Activated naive CD4-positive, alpha-beta T cell treated with anti-CD3 and anti-CD28 coated beads for 36 hours (primary cell): ENCODE results near the gene DENND6B. TPM values are rescaled to one million over a fixed set of nuclear protein-coding genes. Genes with fewer than 3 reads are reported as not detected.
"Not testable (repeated sequence)": the region's sequence is repeated elsewhere in the genome, so short reads cannot be mapped to it uniquely, and the experiment has no call there.

Source experiments
- CTCF ChIA-PET: fragments of 350-600 bp; sonication (Branson Sonifier 250); formaldehyde crosslinking; loops from one replicate; lab custom pipeline; 2021; ENCODE audit warnings: antibody characterized with exemption; lab: Charles Lee
- DNase-seq: peaks from one replicate; pipeline ENCODE4 v3.0.0-alpha.2; 2020
- H3K27ac Mint-ChIP-seq: one replicate; pipeline ENCODE4 v1.8.0; 2021; ENCODE audit warnings: mild to moderate bottlenecking, mixed read lengths
- H3K27me3 Mint-ChIP-seq: one replicate; pipeline ENCODE4 v1.8.0; 2021; ENCODE audit warnings: low read depth, mixed read lengths
- H3K36me3 Mint-ChIP-seq: one replicate; pipeline ENCODE4 v1.8.0; 2021; ENCODE audit warnings: low read depth, mixed read lengths
- H3K4me1 Mint-ChIP-seq: one replicate; pipeline ENCODE4 v1.8.0; 2021; ENCODE audit warnings: low read depth, mixed read lengths
- H3K4me3 Mint-ChIP-seq: one replicate; pipeline ENCODE4 v1.8.0; 2021; ENCODE audit warnings: mild to moderate bottlenecking, moderate library complexity, mixed read lengths
- H3K9me3 Mint-ChIP-seq: one replicate; pipeline ENCODE4 v1.8.0; 2021; ENCODE audit warnings: mixed read lengths
- intact Hi-C: fragments of 100-400 bp; cut with micrococcal nuclease; formaldehyde crosslinking; loops from one replicate; pipeline ENCODE4 v1.15.1; 2023
- total RNA-seq, 2 experiments: library from RNA; stranded (reverse); gene quantifications; one replicate each; pipeline ENCODE4 v1.2.3, GENCODE V29; 2021

DENND6B gene
- 1 to 10 TPM; 1.8 to 2.1 TPM for total RNA-seq

GRCh38 chr22:50326956-50327710 is at the start of gene DENND6B:
Gene DENND6B (minus strand): TSS chr22:50327012. CDS start chr22:50326988, 24 bp downstream.
- Mint-ChIP-seq H3K9me3 (no peaks in the 10 kb centered on the region), H3K27me3 (no peaks in the 10 kb centered on the region), H3K4me3 (peak within 1 kb of the TSS; percentile 72), H3K27ac (no peak within 1 kb of the TSS), H3K36me3 (no peaks in the 10 kb centered on the region), H3K4me1 (peaks cover 12% of the 10 kb centered on the region)
- peak; percentile 61 for DNase-seq
- intact Hi-C loops: loop anchor here (1.0 to 2.0 kb wide), 3 partner anchors 15 to 74 kb away; no protein-coding TSS in a partner anchor
- CTCF ChIA-PET: interaction anchor here (0.6 to 5.3 kb wide), 10 partner anchors 13 to 157 kb away, joined by 3 to 31 read pairs (median 4); partner anchors contain the start of gene HDAC10

GRCh38 chr22:50376085-50376651 is 49.4 kb upstream of the DENND6B start:
- H3K27ac Mint-ChIP-seq: peak overlapping the region; percentile 73
- CTCF ChIA-PET: interaction anchor here (0.7 kb wide), 1 partner anchor 24 kb away, joined by 3 read pairs; no protein-coding TSS in a partner anchor

GRCh38 chr22:50371101-50371648 is 44.4 kb upstream of the DENND6B start:
- H3K4me3 Mint-ChIP-seq: no peak overlapping the region
- peaks cover 17% of the 10 kb centered on the region for H3K36me3 Mint-ChIP-seq
- intact Hi-C loops: no loop called here
- no peak overlapping the region for H3K27ac Mint-ChIP-seq
- CTCF ChIA-PET: no interaction called here
- no peak for DNase-seq
- H3K4me1 Mint-ChIP-seq: peaks cover 19% of the 10 kb centered on the region
- no peaks in the 10 kb centered on the region for H3K27me3 Mint-ChIP-seq
- no peaks in the 10 kb centered on the region for H3K9me3 Mint-ChIP-seq

More at GRCh38 chr22:50376085-50376651, 49.4 kb upstream of the DENND6B start:
- Mint-ChIP-seq H3K36me3 (peaks cover 20% of the 10 kb centered on the region), H3K4me1 (peaks cover 15% of the 10 kb centered on the region), H3K27me3 (no peaks in the 10 kb centered on the region), H3K9me3 (no peaks in the 10 kb centered on the region), H3K4me3 (no peak overlapping the region)
- intact Hi-C loops: no loop called here
- DNase-seq: peak; percentile 36

GRCh38 chr22:50367778-50368500 is 41.1 kb upstream of the DENND6B start:
- no peak overlapping the region for H3K4me3 Mint-ChIP-seq
- no peaks in the 10 kb centered on the region for H3K9me3 Mint-ChIP-seq
- H3K27me3 Mint-ChIP-seq: no peaks in the 10 kb centered on the region
- H3K27ac Mint-ChIP-seq: no peak overlapping the region
- peaks cover 9% of the 10 kb centered on the region for H3K36me3 Mint-ChIP-seq
- intact Hi-C loops: no loop called here
- CTCF ChIA-PET: no interaction called here
- H3K4me1 Mint-ChIP-seq: peaks cover 13% of the 10 kb centered on the region
- DNase-seq: no peak

GRCh38 chr22:50363803-50364194 is 37.0 kb upstream of the DENND6B start:
- H3K4me3 Mint-ChIP-seq, H3K27me3 Mint-ChIP-seq, intact Hi-C loops, H3K9me3 Mint-ChIP-seq, DNase-seq, H3K27ac Mint-ChIP-seq: not testable (repeated sequence)
- Mint-ChIP-seq H3K4me1 (peaks cover 38% of the 10 kb centered on the region), H3K36me3 (peaks cover 16% of the 10 kb centered on the region)
- CTCF ChIA-PET: interaction anchor here (0.7 kb wide), 1 partner anchor 15 kb away, joined by 3 read pairs; no protein-coding TSS in a partner anchor

- Mint-ChIP-seq H3K4me1 (peaks cover 40% of the 10 kb centered on the region), H3K4me3 (no peak overlapping the region), H3K9me3 (no peaks in the 10 kb centered on the region), H3K36me3 (peaks cover 16% of the 10 kb centered on the region), H3K27me3 (no peaks in the 10 kb centered on the region), H3K27ac (no peak overlapping the region)
- CTCF ChIA-PET: interaction anchor here (0.6 to 0.7 kb wide), 2 partner anchors 11 to 15 kb away, joined by 3 read pairs; no protein-coding TSS in a partner anchor
- DNase-seq: no peak
- intact Hi-C loops: no loop called here
Observed at GRCh38 chr22:50363166-50363802, 36.5 kb upstream of the DENND6B start.

GRCh38 chr22:50361688-50362087 is 34.9 kb upstream of the DENND6B start:
- H3K27me3 Mint-ChIP-seq: no peaks in the 10 kb centered on the region
- intact Hi-C loops: no loop called here
- no peak overlapping the region for H3K27ac Mint-ChIP-seq
- DNase-seq: no peak
- H3K4me1 Mint-ChIP-seq: peaks cover 43% of the 10 kb centered on the region
- H3K4me3 Mint-ChIP-seq: no peak overlapping the region
- H3K36me3 Mint-ChIP-seq: peaks cover 16% of the 10 kb centered on the region
- H3K9me3 Mint-ChIP-seq: no peaks in the 10 kb centered on the region
- CTCF ChIA-PET: interaction anchor here (2.1 kb wide), 1 partner anchor 20 kb away, joined by 5 read pairs; no protein-coding TSS in a partner anchor

- Mint-ChIP-seq H3K27me3 (no peaks in the 10 kb centered on the region), H3K36me3 (peaks cover 16% of the 10 kb centered on the region), H3K4me3 (no peak overlapping the region), H3K27ac (no peak overlapping the region), H3K4me1 (peaks cover 45% of the 10 kb centered on the region), H3K9me3 (no peaks in the 10 kb centered on the region)
- CTCF ChIA-PET: interaction anchor here (0.8 to 2.1 kb wide), 2 partner anchors 19 to 137 kb away, joined by 3 to 5 read pairs; no protein-coding TSS in a partner anchor
- DNase-seq: no peak
- intact Hi-C loops: no loop called here
Observed at GRCh38 chr22:50361222-50361621, 34.4 kb upstream of the DENND6B start.

- Mint-ChIP-seq H3K36me3 (peaks cover 16% of the 10 kb centered on the region), H3K27me3 (no peaks in the 10 kb centered on the region), H3K9me3 (no peaks in the 10 kb centered on the region), H3K4me1 (peaks cover 42% of the 10 kb centered on the region), H3K27ac (no peak overlapping the region), H3K4me3 (no peak overlapping the region)
- intact Hi-C loops: no loop called here
- CTCF ChIA-PET: interaction anchor here (0.8 to 2.1 kb wide), 2 partner anchors 18 to 138 kb away, joined by 3 to 5 read pairs; no protein-coding TSS in a partner anchor
- DNase-seq: no peak
Observed at GRCh38 chr22:50360578-50360977, 33.8 kb upstream of the DENND6B start.

GRCh38 chr22:50357756-50358155 is 30.9 kb upstream of the DENND6B start:
- Mint-ChIP-seq H3K36me3 (peaks cover 18% of the 10 kb centered on the region), H3K4me3 (no peak overlapping the region), H3K4me1 (peaks cover 36% of the 10 kb centered on the region)

GRCh38 chr22:50357222-50357621 is 30.4 kb upstream of the DENND6B start:
- no peak for DNase-seq
- Mint-ChIP-seq H3K27ac (no peak overlapping the region), H3K9me3 (no peaks in the 10 kb centered on the region), H3K27me3 (no peaks in the 10 kb centered on the region), H3K36me3 (peaks cover 22% of the 10 kb centered on the region), H3K4me1 (peaks cover 32% of the 10 kb centered on the region), H3K4me3 (no peak overlapping the region)
- intact Hi-C loops: no loop called here
- CTCF ChIA-PET: no interaction called here

More at GRCh38 chr22:50357756-50358155, 30.9 kb upstream of the DENND6B start:
- Mint-ChIP-seq H3K9me3 (no peaks in the 10 kb centered on the region), H3K27ac (no peak overlapping the region), H3K27me3 (no peaks in the 10 kb centered on the region)
- DNase-seq: no peak
- intact Hi-C loops: no loop called here
- CTCF ChIA-PET: interaction anchor here (0.7 kb wide), 1 partner anchor 35 kb away, joined by 7 read pairs; no protein-coding TSS in a partner anchor
